GM12873 (cell line): ENCODE data around the gene CELA3A.
A peak's percentile ranks its signal among the peaks of the same experiment; 100 is the strongest.

ENCODE experiments used
- CTCF ChIP-seq: IDR thresholded peaks from 2 replicates; pipeline ENCODE4 v1.5.1; 2012; ENCODE audit warnings: low read depth, mild to moderate bottlenecking, moderate library complexity, low read length, control low read depth; ENCODE audit not compliant: insufficient read depth; ENCODE audit errors: missing control alignments

Gene CELA3A

GRCh38 chr1:22037520-22037919 lies 36.1 kb downstream of the CELA3A start:
- no peak for TF ChIP-seq CTCF

GRCh38 chr1:22038036-22038435 lies 36.6 kb downstream of the CELA3A start:
- TF ChIP-seq CTCF, result no peak

- TF ChIP-seq CTCF, result peak; percentile 44
Observed at GRCh38 chr1:22039594-22040285, 38.3 kb downstream of the CELA3A start.

GRCh38 chr1:22040286-22040623 lies 38.8 kb downstream of the CELA3A start:
- no peak for TF ChIP-seq CTCF

- no peak for TF ChIP-seq CTCF
Observed at GRCh38 chr1:22041505-22041904, 40.0 kb downstream of the CELA3A start.

GRCh38 chr1:22043198-22043769 lies 41.8 kb downstream of the CELA3A start:
- TF ChIP-seq CTCF, result no peak

- no peak for TF ChIP-seq CTCF
Observed at GRCh38 chr1:22044690-22045420, 43.4 kb downstream of the CELA3A start.
